Measurements from ENCODE around the gene VTI1A. TPM values are rescaled to one million over a fixed set of nuclear protein-coding genes. Genes with fewer than 3 reads are reported as not detected.
"Not testable (repeated sequence)": the region's sequence is repeated elsewhere in the genome, so short reads cannot be mapped to it uniquely, and the experiment has no call there.

The VTI1A gene
- total RNA-seq, 1 experiment from 2014 or later, result 39.0 TPM

- peak; percentile 10 for DNase-seq (ENCODE audit: low read depth)
Observed at GRCh38 chr10:112858986-112859651, 412.1 kb downstream of the VTI1A start.

GRCh38 chr10:112859793-112860192, 412.8 kb downstream of the VTI1A start:
- no peak for DNase-seq (ENCODE audit: low read depth)

GRCh38 chr10:112863461-112863860, 416.4 kb downstream of the VTI1A start:
- not testable (repeated sequence) for DNase-seq (ENCODE audit: low read depth)

Other genes starting within 250 kb of the VTI1A start
- gene TECTB, start 163.8 kb upstream of the VTI1A start, total RNA-seq (2014; rRNA removed), result not detected in 2 replicates
- 0.29 and 0.71 TPM in 2 replicates for gene ACSL5, start 73.1 kb upstream of the VTI1A start, total RNA-seq (2014; rRNA removed)
- 35.4 and 39.6 TPM in 2 replicates for gene ZDHHC6, start 301 bp upstream of the VTI1A start, total RNA-seq (2014; rRNA removed)